ENCODE data around the gene GRAMD1A. TPM values are rescaled to one million over a fixed set of nuclear protein-coding genes. Genes with fewer than 3 reads are reported as not detected.

Gene GRAMD1A
- total RNA-seq, 2 experiments from 2014 or later = 84.2 to 124 TPM

GRCh38 chr19:35061583-35062373, 61.7 kb downstream of the GRAMD1A start:
- Histone ChIP-seq H3K4me3 (ENCODE audit: low read depth, low read length, poor library complexity, severe bottlenecking) (no peak overlapping the region), H3K9me3 (ENCODE audit: low read length) (no peaks in the 10 kb centered on the region), H3K4me2 (ENCODE audit: low read length) (no peak overlapping the region), H3K79me2 (ENCODE audit: insufficient read depth, low read depth, low read length) (no peaks in the 10 kb centered on the region), H3K36me3 (ENCODE audit: insufficient read depth, low read length) (no peaks in the 10 kb centered on the region), H3K4me1 (ENCODE audit: insufficient read depth, low read length, poor library complexity, severe bottlenecking) (peaks cover 9% of the 10 kb centered on the region), H2AFZ (ENCODE audit: low read length) (no peak overlapping the region), H4K20me1 (ENCODE audit: insufficient read depth, low read length) (no peaks in the 10 kb centered on the region), H3K27ac (ENCODE audit: low read depth, low read length, poor library complexity, severe bottlenecking) (no peak overlapping the region), H3K9me2 (ENCODE audit: insufficient read depth, low read length) (no peaks in the 10 kb centered on the region)
- ChIA-PET POLR2A (no interaction called here), CTCF (ENCODE audit: unreplicated experiment) (no interaction called here)
- no peak for DNase-seq (ENCODE audit: low spot score)
- no TSS peak for BruUV-seq (replicated peaks)
- intact Hi-C loops (cut with micrococcal nuclease; ENCODE audit: unreplicated experiment) = no loop called here
- TF ChIP-seq CTCF (conservative IDR thresholded peaks at IDR 0.05; ENCODE audit: low read length) = no peak
- TF ChIP-seq EZH2phosphoT487 (IDR thresholded peaks at IDR 0.05; ENCODE audit: borderline replicate concordance, low read depth, low read length) = no peak

- H3K79me2 ChIP-seq (ENCODE audit: insufficient read depth, low read depth, low read length) = no peaks in the 10 kb centered on the region
- ChIA-PET CTCF (ENCODE audit: unreplicated experiment) (no interaction called here), POLR2A (no interaction called here)
- no peak overlapping the region for H3K27ac ChIP-seq (ENCODE audit: low read depth, low read length, poor library complexity, severe bottlenecking)
- no peak for TF ChIP-seq CTCF (conservative IDR thresholded peaks at IDR 0.05; ENCODE audit: low read length)
- no peak for TF ChIP-seq EZH2phosphoT487 (IDR thresholded peaks at IDR 0.05; ENCODE audit: borderline replicate concordance, low read depth, low read length)
- no peaks in the 10 kb centered on the region for H3K36me3 ChIP-seq (ENCODE audit: insufficient read depth, low read length)
- H3K4me3 ChIP-seq (ENCODE audit: low read depth, low read length, poor library complexity, severe bottlenecking) = no peak overlapping the region
- no peak for DNase-seq (ENCODE audit: low spot score)
- H3K9me2 ChIP-seq (ENCODE audit: insufficient read depth, low read length) = no peaks in the 10 kb centered on the region
- BruUV-seq (replicated peaks) = no TSS peak
- H4K20me1 ChIP-seq (ENCODE audit: insufficient read depth, low read length) = no peaks in the 10 kb centered on the region
- no peak overlapping the region for H3K4me2 ChIP-seq (ENCODE audit: low read length)
- no peak overlapping the region for H2AFZ ChIP-seq (ENCODE audit: low read length)
- intact Hi-C loops (cut with micrococcal nuclease; ENCODE audit: unreplicated experiment) = no loop called here
- H3K9me3 ChIP-seq (ENCODE audit: low read length) = no peaks in the 10 kb centered on the region
- H3K4me1 ChIP-seq (ENCODE audit: insufficient read depth, low read length, poor library complexity, severe bottlenecking) = peaks cover 19% of the 10 kb centered on the region
These were observed 62.8 kb downstream of the GRAMD1A start for GRCh38 chr19:35062942-35063341.
